Limb (tissue), 2 donors: Measurements from ENCODE around the gene TMPRSS6.

Experiments
- DNase-seq, 2 donors: peaks; one replicate each; pipeline ENCODE4 v3.0.0-alpha.2; 2016; ENCODE audit errors: extremely low spot score in 2 of 2

The TMPRSS6 gene

GRCh38 chr22:37140686-37141323, 31.3 kb upstream of the TMPRSS6 start:
- DNase-seq, result no peak

GRCh38 chr22:37139762-37140161, 30.2 kb upstream of the TMPRSS6 start:
- no peak for DNase-seq

GRCh38 chr22:37138849-37139561, 29.5 kb upstream of the TMPRSS6 start:
- no peak for DNase-seq

- no peak for DNase-seq
These were observed 28.6 kb upstream of the TMPRSS6 start for GRCh38 chr22:37137903-37138665.

- no peak for DNase-seq
These were observed 27.6 kb upstream of the TMPRSS6 start for GRCh38 chr22:37137131-37137530.

GRCh38 chr22:37135023-37135422, 25.5 kb upstream of the TMPRSS6 start:
- DNase-seq, result no peak

GRCh38 chr22:37133304-37134018, 23.9 kb upstream of the TMPRSS6 start:
- DNase-seq, result no peak

GRCh38 chr22:37132773-37133172, 23.3 kb upstream of the TMPRSS6 start:
- no peak for DNase-seq

- no peak for DNase-seq
These were observed 20.4 kb upstream of the TMPRSS6 start for GRCh38 chr22:37129866-37130441.

- no peak for DNase-seq
These were observed 19.2 kb upstream of the TMPRSS6 start for GRCh38 chr22:37128555-37129281.

- DNase-seq, result no peak
These were observed 17.9 kb upstream of the TMPRSS6 start for GRCh38 chr22:37127350-37127878.

GRCh38 chr22:37126882-37127281, 17.4 kb upstream of the TMPRSS6 start:
- no peak for DNase-seq

GRCh38 chr22:37126383-37126782, 16.9 kb upstream of the TMPRSS6 start:
- DNase-seq, result no peak

- DNase-seq, result no peak
These were observed 14.1 kb upstream of the TMPRSS6 start for GRCh38 chr22:37123649-37124048.

GRCh38 chr22:37122598-37123180, 13.2 kb upstream of the TMPRSS6 start:
- no peak for DNase-seq

- no peak for DNase-seq
These were observed 12.5 kb upstream of the TMPRSS6 start for GRCh38 chr22:37121887-37122591.

- no peak for DNase-seq
These were observed 11.2 kb upstream of the TMPRSS6 start for GRCh38 chr22:37120569-37121340.

GRCh38 chr22:37119872-37120271, 10.4 kb upstream of the TMPRSS6 start:
- no peak for DNase-seq

- DNase-seq, result no peak
These were observed 8.6 kb upstream of the TMPRSS6 start for GRCh38 chr22:37118083-37118482.
